Ammon's horn (tissue), 1 donor: ENCODE measurements around the gene RAD52.

Source experiments
- DNase-seq: peaks from one replicate; pipeline ENCODE4 v3.0.0-alpha.2; 2016; ENCODE audit warnings: low spot score

The RAD52 gene

DNA sequence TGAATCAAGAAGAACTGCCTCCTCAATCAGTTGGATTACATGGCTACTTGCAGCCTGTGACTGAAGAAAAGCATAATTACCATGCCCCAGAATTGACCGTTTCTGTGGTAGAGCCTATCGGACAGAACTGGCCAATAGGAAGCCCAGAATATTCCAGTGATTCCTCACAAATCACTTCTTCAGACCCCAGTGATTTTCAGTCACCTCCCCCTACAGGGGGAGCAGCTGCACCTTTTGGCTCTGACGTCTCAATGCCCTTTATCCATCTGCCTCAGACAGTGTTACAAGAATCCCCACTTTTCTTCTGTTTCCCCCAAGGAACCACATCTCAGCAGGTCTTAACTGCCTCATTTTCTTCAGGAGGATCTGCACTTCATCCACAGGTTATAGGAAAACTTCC, 80.8 kb downstream of the RAD52 start:
- DNase-seq = no peak

DNA sequence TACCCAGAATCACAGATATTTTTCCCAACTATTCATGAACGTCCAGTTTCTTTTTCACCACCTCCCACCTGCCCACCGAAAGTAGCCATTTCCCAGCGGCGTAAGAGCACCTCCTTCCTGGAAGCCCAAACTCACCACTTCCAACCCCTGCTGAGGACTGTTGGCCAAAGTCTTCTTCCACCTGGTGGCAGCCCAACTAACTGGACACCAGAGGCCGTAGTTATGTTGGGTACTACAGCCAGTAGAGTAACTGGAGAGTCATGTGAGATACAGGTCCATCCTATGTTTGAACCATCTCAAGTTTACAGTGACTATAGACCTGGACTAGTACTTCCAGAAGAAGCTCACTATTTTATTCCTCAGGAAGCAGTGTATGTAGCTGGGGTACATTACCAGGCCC, 81.6 kb downstream of the RAD52 start:
- no peak for DNase-seq

DNA sequence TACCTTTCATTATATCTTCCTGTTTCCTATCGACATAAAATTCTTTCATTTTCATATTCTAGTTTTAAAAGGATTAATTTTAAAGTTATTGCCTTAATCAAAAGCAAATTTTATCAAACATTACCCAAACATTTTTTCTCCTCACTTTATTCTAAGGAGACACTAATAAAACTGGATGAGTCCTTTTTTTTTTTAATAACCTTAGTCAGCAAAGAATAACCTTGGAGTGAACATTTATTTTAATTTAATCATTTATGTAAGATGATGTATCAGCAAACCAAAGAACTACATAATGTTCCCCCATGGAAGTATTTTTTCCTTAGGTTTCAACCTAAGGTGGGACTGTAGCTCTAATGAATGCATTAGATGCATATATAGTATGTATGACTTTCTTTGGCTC, 83.9 kb downstream of the RAD52 start:
- no peak for DNase-seq

DNA sequence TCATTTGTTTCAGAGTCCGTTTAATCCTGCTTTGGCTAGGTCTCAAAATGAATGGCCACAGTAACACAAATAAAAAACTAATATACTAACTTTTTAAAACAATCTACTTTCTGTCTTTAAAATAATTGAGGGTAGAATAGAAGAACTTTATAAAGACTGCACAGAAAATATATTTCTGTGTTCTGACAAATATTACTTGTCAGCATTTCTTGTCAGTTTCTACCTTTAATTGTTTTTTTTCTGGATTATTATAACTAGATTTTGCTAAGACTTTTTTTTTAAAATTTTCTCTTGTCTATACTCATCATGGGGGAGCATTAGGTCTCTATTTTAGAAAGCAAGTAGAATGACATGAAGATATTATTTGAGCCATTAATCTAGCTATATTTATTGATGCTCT, 86.2 kb downstream of the RAD52 start:
- DNase-seq = no peak

DNA sequence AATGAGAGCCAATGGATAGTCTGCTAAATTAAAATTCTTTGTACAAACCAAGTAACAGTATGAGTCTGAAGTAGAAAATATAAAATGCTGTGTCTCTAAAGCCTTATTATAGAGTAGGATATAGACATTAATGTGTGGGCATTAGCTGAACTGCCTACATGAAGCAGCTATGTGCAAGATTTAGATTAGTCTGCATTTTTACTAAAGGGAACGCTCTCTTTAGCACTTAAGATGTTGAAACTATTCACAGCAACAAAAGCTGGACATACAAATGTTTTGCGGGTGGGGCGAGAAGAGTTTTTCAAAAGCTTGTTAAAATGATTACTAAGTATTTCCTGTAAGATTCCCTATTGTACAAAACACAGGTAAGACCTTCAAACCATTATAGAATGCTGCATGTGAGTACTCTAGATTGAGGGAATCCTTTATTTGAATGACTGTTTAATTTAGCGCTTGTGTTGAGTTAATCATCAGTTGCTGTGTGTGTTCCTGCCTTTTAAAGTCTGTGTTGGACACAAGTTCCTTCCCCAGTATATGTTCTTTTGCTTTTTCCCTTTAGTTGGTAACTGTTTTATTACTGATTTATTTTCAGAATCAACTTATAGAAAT, 87.1 kb downstream of the RAD52 start:
- DNase-seq = no peak
